Stimulated activated CD4-positive, alpha-beta T cell treated with anti-CD3 and anti-CD28 coated beads, Interleukin-12 subunit alpha, Interleukin-12 subunit beta, amount 100 ng/mL, for 4 hours (primary cell): ENCODE results near the gene CDC42BPB.
"Not testable (repeated sequence)": the region's sequence is repeated elsewhere in the genome, so short reads cannot be mapped to it uniquely, and the experiment has no call there.

Experiments used
- DNase-seq: peaks from one replicate; pipeline ENCODE4 v3.0.0-alpha.2; 2020

The CDC42BPB gene

DNA sequence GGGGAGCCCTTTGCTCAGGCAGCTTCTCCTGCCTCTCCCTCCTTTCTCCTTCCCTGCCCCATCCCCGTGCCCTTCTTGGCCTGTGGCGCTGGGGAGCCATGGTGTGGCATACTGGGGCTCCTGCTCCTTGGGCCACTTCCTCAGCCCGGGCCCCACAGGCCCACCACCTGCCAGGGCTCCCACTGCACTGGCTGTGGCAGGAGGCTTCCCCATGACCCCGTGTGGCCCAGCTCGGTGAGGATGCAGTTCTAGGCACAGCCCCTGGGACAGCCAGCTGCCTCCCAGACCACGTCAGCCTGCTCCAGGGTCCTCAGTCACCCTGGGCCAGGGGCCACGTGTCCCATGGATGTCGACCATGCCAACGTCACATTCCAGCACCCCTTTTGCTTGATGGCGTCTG lies 147.9 kb downstream of the CDC42BPB start:
- no peak for DNase-seq

DNA sequence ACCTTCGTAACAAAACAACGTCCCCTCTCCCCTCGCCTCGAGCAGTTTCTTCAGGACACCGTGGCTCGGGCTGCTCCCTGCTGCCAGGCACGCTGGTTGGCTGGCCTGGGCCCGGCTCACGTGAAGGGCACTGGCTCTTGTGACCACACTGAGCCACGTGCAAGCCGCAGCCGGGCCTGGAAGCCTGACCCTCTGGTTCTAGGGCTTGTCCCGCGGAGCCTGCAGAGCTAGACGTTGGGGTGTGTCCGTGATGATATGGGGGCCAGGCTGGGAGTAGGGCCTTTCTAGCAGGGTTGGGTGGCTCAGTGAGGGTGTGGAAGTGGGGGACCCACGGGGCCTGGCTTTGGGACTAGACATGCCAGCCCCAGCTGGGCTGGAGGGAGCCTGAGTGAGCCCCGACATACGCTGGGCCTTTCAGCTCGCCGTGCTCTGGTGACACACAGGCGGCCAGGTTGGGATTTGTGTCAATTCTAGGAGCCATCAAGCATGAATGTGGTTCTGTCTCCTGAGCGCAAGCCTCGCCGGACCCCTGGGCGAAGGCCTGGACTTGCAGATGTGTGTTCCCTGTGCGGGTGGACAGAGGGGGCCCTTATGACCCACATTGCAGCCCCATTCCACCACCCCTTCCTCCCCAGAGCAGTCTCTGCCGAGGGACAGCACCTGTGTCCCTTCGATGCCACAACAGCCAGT lies 148.4 kb downstream of the CDC42BPB start:
- DNase-seq, result no peak

DNA sequence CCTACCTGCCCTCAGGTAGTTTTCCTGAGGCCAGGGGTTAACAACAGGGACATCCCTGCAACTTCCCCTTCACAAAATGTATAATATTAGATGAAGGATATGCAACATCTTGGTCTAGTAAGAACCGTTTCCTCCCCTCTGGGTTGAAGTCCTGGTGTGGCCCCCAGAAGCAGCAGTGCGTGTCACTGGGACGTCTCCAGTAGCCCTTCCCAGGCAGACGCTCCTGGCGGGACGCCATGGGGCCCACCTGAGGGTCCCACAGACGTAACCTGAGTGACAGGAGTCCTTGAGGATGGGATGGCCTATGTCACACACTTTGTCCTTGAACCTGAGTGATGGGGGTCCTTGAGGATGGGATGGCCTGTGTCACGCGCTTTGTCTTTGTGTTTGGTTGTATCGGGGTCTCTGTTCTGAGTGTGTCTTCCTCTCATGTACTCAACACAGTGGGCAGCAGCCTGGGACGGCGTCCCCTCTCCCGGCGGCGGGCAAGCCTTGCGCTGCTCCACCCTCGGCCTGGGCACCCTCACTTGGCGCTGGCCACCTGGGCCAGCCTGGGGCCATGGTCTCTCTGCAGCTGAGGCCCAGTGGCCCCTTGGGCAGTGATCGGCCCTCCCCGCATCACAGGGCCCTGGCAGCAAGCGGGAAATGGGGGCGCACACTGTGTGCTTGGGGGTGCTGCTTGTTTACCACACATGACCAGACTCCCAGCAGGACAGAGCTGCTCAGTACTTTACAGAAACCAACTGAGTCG lies 149.2 kb downstream of the CDC42BPB start:
- DNase-seq, result no peak

GRCh38 chr14:102907303-102907844 lies 150.0 kb downstream of the CDC42BPB start:
- DNase-seq, result no peak

DNA sequence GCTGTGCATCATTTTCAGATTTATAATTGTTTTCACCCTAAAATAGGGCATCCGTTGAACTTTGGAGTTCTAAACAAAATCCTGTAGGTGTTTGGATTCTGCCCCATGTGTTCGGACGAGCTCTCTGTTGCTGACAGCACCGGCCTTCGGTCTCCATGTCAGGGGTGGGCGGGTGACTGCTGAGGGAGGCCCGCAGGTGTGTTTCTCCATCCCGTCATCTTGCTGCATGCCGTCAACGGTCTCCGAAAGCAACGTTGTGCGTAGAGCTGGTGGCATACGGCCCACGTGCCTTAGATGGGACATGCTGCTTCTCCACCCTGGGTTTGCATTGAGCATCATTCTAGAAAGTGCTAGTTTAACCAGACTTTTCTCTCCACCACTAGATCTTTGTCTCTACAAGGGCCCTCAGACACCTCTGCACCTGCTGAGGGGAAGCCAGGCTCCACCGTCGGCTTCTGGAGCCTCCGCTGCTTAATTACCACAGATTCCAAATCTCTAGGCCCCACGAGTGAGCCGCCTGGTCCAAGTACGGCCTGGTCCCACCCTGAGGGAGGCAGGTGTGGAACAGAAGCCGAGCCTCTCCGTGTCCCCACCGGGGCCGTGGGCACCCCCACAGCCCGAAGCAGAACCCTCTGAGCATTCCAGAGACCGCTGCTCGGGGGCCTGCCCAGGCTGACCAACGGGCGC lies 150.6 kb downstream of the CDC42BPB start:
- no peak for DNase-seq

DNA sequence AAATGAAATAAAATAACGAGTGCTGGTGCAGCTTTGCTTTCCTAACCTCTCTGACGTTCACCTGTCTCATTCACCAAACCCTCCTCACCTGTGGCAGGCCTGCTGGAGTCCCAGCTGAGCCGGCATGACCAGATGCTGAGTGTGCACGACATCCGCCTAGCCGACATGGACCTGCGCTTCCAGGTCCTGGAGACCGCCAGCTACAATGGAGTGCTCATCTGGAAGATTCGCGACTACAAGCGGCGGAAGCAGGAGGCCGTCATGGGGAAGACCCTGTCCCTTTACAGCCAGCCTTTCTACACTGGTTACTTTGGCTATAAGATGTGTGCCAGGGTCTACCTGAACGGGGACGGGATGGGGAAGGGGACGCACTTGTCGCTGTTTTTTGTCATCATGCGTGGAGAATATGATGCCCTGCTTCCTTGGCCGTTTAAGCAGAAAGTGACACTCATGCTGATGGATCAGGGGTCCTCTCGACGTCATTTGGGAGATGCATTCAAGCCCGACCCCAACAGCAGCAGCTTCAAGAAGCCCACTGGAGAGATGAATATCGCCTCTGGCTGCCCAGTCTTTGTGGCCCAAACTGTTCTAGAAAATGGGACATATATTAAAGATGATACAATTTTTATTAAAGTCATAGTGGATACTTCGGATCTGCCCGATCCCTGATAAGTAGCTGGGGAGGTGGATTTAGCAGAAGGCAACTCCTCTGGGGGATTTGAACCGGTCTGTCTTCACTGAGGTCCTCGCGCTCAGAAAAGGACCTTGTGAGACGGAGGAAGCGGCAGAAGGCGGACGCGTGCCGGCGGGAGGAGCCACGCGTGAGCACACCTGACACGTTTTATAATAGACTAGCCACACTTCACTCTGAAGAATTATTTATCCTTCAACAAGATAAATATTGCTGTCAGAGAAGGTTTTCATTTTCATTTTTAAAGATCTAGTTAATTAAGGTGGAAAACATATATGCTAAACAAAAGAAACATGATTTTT lies 151.9 kb downstream of the CDC42BPB start:
- no peak for DNase-seq

DNA sequence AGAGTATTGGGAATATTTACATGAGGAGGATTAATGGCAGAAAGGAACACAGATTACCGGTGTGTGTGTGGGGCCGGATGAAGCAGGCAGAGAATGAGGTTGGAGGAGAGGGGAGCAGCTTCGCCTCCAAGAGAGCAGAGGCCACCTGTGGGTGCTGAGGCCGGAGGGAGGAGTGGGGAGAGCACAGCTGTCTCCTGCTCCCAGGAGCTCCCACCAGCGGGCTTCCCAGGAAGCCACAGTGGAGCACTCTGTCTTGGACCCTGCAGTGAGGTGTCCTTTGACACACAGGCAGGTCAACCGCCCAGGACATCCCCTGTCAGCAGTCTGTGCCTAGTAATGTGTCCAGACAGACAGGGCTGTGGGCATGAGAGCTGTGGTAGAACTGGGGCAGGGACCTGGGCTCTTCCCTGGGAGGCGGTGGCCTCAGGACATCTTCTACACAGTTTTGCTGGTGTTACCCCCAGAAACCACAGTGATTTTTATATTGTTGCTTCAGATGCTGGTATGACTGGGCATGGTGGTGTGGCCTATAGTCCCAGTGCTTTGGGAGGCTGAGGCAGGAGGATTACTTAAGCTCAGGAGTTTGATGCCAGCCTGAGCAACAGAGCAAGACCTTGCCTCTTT lies 153.3 kb downstream of the CDC42BPB start:
- DNase-seq, result no peak

GRCh38 chr14:102903248-102903888 lies 154.0 kb downstream of the CDC42BPB start:
- no peak for DNase-seq

DNA sequence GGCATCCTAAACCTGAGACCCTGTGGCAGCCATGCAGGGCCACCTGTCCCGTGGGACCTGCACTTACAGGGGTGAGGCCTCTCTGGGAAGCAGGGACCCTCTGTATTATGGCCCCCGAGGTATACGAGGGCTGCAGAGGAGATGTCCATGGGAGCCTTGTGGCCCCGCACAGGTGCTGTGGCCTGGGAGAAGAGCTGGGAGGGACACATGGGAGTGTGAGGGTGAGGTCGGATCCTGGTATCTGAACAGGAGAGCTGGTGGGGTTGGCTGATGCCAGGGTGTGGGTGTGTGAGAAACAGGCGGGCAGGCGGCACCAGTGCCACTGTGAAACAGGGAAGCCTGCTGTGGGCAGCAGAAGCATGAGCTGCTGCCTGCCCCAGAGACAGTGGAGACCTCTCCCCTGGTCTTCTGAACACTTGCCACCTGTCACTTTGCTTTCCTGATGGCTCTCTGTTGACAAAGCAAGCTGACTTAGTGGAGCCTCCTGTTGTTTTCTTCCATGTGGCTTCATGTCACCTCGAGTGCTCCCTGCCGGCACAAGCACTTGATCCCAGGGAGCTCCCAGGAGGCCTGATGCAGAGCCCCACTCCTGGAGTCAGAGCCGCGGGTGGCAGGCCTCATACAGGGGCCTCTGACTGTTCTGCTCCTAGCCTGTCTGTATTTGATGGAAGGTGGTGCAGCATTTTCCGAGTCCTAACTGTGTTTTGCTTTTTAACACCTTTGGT lies 154.7 kb downstream of the CDC42BPB start:
- DNase-seq, result no peak

GRCh38 chr14:102902086-102902485 lies 155.3 kb downstream of the CDC42BPB start:
- no peak for DNase-seq

DNA sequence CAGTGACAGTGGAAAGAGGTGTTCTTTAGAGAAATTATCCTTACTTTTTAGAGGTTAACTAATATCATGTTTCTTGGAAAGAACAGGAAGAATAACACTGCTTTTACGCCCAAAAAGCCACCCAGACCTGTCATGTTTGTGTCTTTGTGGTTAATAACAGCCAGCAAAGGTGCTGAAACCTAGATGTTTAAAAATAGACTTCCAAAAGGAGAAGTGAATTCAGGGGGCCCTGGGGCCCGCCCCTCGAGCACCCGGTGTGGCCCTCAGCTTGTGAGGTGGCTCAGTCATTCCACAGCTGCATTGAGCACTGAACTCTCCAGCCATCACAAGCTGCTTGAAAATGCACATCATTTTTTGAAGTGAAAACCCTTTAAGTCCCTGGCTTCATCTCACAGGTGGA lies 155.7 kb downstream of the CDC42BPB start:
- DNase-seq, result no peak

DNA sequence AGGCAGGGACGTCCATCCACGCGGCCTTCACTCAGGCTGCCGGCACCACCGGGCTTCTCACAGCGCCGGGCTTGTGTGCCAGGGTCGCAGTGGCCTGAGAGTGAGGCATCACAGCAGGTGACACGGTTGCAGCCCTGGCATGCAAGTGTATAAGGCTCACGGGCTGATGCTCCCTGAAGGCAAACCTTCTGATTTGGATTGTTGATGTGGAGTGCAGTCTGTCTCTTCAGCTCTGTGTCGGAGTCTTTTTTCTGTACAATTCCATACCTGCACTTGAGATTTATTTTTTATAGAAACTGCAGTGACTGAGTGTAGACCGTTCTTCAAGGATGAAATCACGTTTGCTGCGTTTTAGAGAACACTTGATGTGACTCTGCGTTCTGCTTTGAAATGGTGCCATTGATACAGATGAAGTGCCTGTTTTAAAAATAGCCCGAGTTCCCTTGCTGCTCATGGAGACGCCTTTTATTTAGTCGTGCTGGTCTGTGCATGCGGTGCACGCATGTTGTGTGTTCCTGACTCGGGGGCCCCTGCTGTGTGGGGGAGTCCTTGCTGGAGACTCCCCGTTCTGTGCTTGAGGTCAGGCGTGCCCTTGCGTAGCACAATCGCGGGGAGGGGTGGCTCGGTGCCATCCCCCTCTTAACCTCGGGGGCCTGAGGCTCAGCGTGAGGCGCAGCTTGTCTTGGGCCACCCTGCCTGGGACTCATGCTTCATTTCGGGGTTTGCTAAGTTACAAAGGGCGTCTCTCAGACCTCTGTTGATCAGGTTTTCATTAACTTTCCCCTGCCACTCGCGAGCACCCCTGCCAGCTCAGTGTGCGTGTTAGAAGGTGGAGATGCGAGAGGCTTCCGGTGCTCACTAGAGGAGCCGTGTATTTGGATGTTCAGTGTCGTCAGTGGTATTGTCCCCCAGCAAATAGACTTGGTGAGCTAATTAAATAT lies 156.4 kb downstream of the CDC42BPB start:
- no peak for DNase-seq

DNA sequence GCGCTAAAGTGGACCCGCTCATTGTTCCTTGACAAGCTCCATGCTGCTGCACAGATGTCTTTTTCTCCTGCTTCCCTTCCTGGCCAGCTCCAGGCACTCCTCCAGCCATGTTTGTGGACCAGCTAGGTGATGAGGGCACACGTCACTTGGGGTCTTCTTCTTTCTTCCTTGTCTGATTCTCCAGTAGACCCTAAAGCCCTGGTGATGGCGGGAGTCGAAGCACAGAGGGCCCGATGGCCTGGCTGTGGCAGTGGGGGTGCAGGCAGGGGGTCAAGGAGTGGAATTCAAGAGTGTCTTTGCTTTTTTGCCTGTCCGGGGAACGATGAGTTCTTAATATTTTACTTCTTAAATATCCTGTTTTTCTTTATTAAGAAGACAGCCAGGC lies 157.8 kb downstream of the CDC42BPB start:
- DNase-seq, result no peak

GRCh38 chr14:102898776-102899515 lies 158.4 kb downstream of the CDC42BPB start:
- DNase-seq, result no peak

GRCh38 chr14:102898298-102898697 lies 159.1 kb downstream of the CDC42BPB start:
- DNase-seq, result no peak

- DNase-seq, result no peak
Measured at GRCh38 chr14:102897299-102898027, 159.9 kb downstream of the CDC42BPB start.

GRCh38 chr14:102896735-102897134 lies 160.6 kb downstream of the CDC42BPB start:
- DNase-seq, result not testable (repeated sequence)

- no peak for DNase-seq
Measured at GRCh38 chr14:102893452-102893851, 163.9 kb downstream of the CDC42BPB start.
